Aorta (tissue), 5 donors: ENCODE results near the gene ING3. TPM values are rescaled to one million over a fixed set of nuclear protein-coding genes. Genes with fewer than 3 reads are reported as not detected.

Experiments used
- ATAC-seq: fragments of 200-7000 bp; cut with Tn5 transposase; one replicate; pipeline ENCODE4 v1.9.1; 2022; ENCODE audit warnings: moderate library complexity; ENCODE audit not compliant: low FRiP score
- DNase-seq, 2 donors: peaks; one replicate each; pipeline ENCODE4 v3.0.0-alpha.2; 2020
- H3K27ac ChIP-seq, 2 donors: one replicate each; pipeline ENCODE4 v1.5.1; 2013; ENCODE audit warnings: low read length in 2 of 2, mild to moderate bottlenecking in 2 of 2, moderate library complexity in 2 of 2, control low read depth in 1 of 2, inconsistent platforms in 1 of 2, low read depth in 1 of 2
- H3K27me3 ChIP-seq, 2 donors: one replicate each; pipeline ENCODE4 v1.6.1; 2013; ENCODE audit warnings: control low read depth in 1 of 2, low read length in 1 of 2, mild to moderate bottlenecking in 1 of 2, moderate library complexity in 1 of 2; ENCODE audit not compliant: insufficient read depth in 2 of 2, control insufficient read depth in 1 of 2
- H3K36me3 ChIP-seq, 2 donors: one replicate each; pipeline ENCODE4 v1.6.1; 2013; ENCODE audit warnings: control low read depth in 1 of 2, low read length in 1 of 2, mild to moderate bottlenecking in 1 of 2; ENCODE audit not compliant: insufficient read depth in 2 of 2, control insufficient read depth in 1 of 2
- H3K4me1 ChIP-seq, 2 donors: one replicate each; pipeline ENCODE4 v1.6.1; 2013; ENCODE audit warnings: low read length in 2 of 2, control low read depth in 1 of 2, mild to moderate bottlenecking in 1 of 2, moderate library complexity in 1 of 2; ENCODE audit not compliant: insufficient read depth in 2 of 2, control insufficient read depth in 1 of 2
- H3K4me3 ChIP-seq, 2 donors: one replicate each; pipeline ENCODE4 v1.5.1; 2013; ENCODE audit warnings: low read length in 2 of 2, control low read depth in 1 of 2, mild to moderate bottlenecking in 1 of 2
- H3K9me3 ChIP-seq: one replicate; pipeline ENCODE4 v1.6.1; 2013; ENCODE audit warnings: mild to moderate bottlenecking, low read length; ENCODE audit not compliant: control insufficient read depth
- WGBS, 2 donors: extraction: QIAGEN DNeasy Blood & Tissue Kit; methylation state at CpG; one replicate each; pipeline ENCODE4 v1.1.7; 2013; 5-methylcytosine and 5-hydroxymethylcytosine counted together
- intact Hi-C, 2 donors: fragments of 100-400 bp; cut with DNase I; formaldehyde crosslinking; loops; one replicate each; pipeline versions ENCODE4 v1.14.2 to v1.15.0; 2022
- polyA plus RNA-seq, 2 donors: library from polyadenylated mRNA; stranded (reverse); fragments of 200-250 nt; gene quantifications; one replicate each; pipeline ENCODE4 v1.2.3, GENCODE V29; 2013
- total RNA-seq, 2 donors: library from RNA; stranded (reverse); fragmentation: NEBNext Ultra II Directional; extraction: Animal tissue kit (Norgen Biotek cat#: 25700); gene quantifications; one replicate each; pipeline ENCODE4 v1.2.1, GENCODE V29; 2021
- donor health status: healthy with polysubstance abuse.
- donor health status: Bipolar disorder and iron deficiency.
- donor health status: DM: no; HTN: no; CAD: no.
- donor health status: DM: no; HTN: no; CAD: no.
- donor health status: DM: yes; HTN: yes; CAD: no.

ING3 gene
- total and polyA plus RNA-seq, 4 donors = 7.5 to 16.0 (median 15.7) TPM

- H3K27ac ChIP-seq = no peak overlapping the region
- no peaks in the 10 kb centered on the region for H3K36me3 ChIP-seq
- no peaks in the 10 kb centered on the region for H3K9me3 ChIP-seq
- peaks cover 0 to 2% of the 10 kb centered on the region in 2 donors for H3K27me3 ChIP-seq
- 38 to 43% methylated on average over 5 of the region's 5 CpGs for WGBS, 2 donors
- ATAC-seq (no peak), DNase-seq (no peak)
- H3K4me3 ChIP-seq = no peak overlapping the region
- intact Hi-C loops = no loop called here
- H3K4me1 ChIP-seq = no peaks in the 10 kb centered on the region
Measured at GRCh38 chr7:120925392-120925791, 25.2 kb upstream of the ING3 start.

- intact Hi-C loops = no loop called here
- H3K4me1 ChIP-seq = no peaks in the 10 kb centered on the region
- no peaks in the 10 kb centered on the region for H3K36me3 ChIP-seq
- no peak overlapping the region for H3K27ac ChIP-seq
- ATAC-seq (no peak), DNase-seq (no peak)
- H3K27me3 ChIP-seq = peaks cover 0 to 2% of the 10 kb centered on the region in 2 donors
- no peak overlapping the region for H3K4me3 ChIP-seq
- no peaks in the 10 kb centered on the region for H3K9me3 ChIP-seq
- 39 to 44% methylated on average over 2 of the region's 2 CpGs for WGBS, 2 donors
Measured at GRCh38 chr7:120926943-120927346, 23.6 kb upstream of the ING3 start.

- intact Hi-C loops = no loop called here
- peaks cover 0 to 2% of the 10 kb centered on the region in 2 donors for H3K27me3 ChIP-seq
- DNase-seq (no peak), ATAC-seq (no peak)
- H3K36me3 ChIP-seq = no peaks in the 10 kb centered on the region
- no peaks in the 10 kb centered on the region for H3K4me1 ChIP-seq
- 89% methylated on average over 2 of the region's 2 CpGs for WGBS, 2 donors
- H3K9me3 ChIP-seq = no peaks in the 10 kb centered on the region
- no peak overlapping the region for H3K27ac ChIP-seq
- no peak overlapping the region for H3K4me3 ChIP-seq
Measured at GRCh38 chr7:120927454-120928103, 23.0 kb upstream of the ING3 start.

GRCh38 chr7:120931243-120931642 lies 19.3 kb upstream of the ING3 start:
- no peak overlapping the region for H3K27ac ChIP-seq
- ATAC-seq (no peak), DNase-seq (no peak)
- intact Hi-C loops = no loop called here
- no peaks in the 10 kb centered on the region for H3K9me3 ChIP-seq
- no peak overlapping the region for H3K4me3 ChIP-seq
- no peaks in the 10 kb centered on the region for H3K4me1 ChIP-seq
- WGBS, 2 donors = 54 to 63% methylated on average over 1 of the region's 1 CpG
- no peaks in the 10 kb centered on the region for H3K36me3 ChIP-seq
- no peaks in the 10 kb centered on the region for H3K27me3 ChIP-seq

GRCh38 chr7:120933475-120933874 lies 17.1 kb upstream of the ING3 start:
- 10 to 18% methylated on average over 1 of the region's 1 CpG for WGBS, 2 donors
- Histone ChIP-seq H3K9me3 (no peaks in the 10 kb centered on the region), H3K4me3 (no peak overlapping the region), H3K36me3 (no peaks in the 10 kb centered on the region), H3K27ac (no peak overlapping the region), H3K27me3 (no peaks in the 10 kb centered on the region), H3K4me1 (no peaks in the 10 kb centered on the region)
- intact Hi-C loops = no loop called here
- ATAC-seq = no peak
- DNase-seq = no peak

GRCh38 chr7:120939345-120939744 lies 11.2 kb upstream of the ING3 start:
- intact Hi-C loops = loop anchor here in 1 of 2 donors (5.0 kb wide), 1 partner anchor 137 kb away; no protein-coding TSS in a partner anchor
- WGBS, 2 donors = 91 to 97% methylated on average over 3 of the region's 3 CpGs
- H3K9me3 ChIP-seq = no peaks in the 10 kb centered on the region

DNA sequence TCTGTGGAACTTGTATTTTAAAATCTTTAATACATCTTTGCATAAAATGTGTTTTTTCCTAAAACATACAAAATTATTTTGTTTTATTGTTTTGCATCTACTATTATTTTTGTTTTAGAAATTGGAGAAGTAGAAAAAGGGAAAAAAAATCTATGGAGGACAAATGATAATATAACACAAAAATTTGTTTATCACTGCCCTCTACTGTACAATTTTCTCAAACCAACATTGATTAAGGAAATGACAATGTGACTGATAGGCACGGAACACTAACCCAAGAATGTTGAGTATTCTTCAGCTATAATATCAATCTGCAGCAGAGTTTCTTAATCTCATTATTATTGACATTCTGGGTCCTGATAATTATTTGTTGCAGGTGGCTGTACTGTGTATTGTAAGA lies 9.5 kb upstream of the ING3 start:
- WGBS, 2 donors = 16 to 23% methylated on average over 1 of the region's 1 CpG
- ATAC-seq (no peak), DNase-seq (no peak)
- H3K9me3 ChIP-seq = no peaks in the 10 kb centered on the region
- H3K27me3 ChIP-seq = no peaks in the 10 kb centered on the region
- no peaks in the 10 kb centered on the region for H3K36me3 ChIP-seq
- no peak overlapping the region for H3K27ac ChIP-seq
- intact Hi-C loops = loop anchor here in 1 of 2 donors (5.0 kb wide), 1 partner anchor 149 kb away; no protein-coding TSS in a partner anchor
- H3K4me3 ChIP-seq = no peak overlapping the region
- no peaks in the 10 kb centered on the region for H3K4me1 ChIP-seq

More at GRCh38 chr7:120939345-120939744, 11.2 kb upstream of the ING3 start:
- no peak overlapping the region for H3K4me3 ChIP-seq
- H3K4me1 ChIP-seq = no peaks in the 10 kb centered on the region
- H3K36me3 ChIP-seq = no peaks in the 10 kb centered on the region
- H3K27ac ChIP-seq = no peak overlapping the region
- DNase-seq = no peak
- H3K27me3 ChIP-seq = no peaks in the 10 kb centered on the region
- ATAC-seq = no peak

DNA sequence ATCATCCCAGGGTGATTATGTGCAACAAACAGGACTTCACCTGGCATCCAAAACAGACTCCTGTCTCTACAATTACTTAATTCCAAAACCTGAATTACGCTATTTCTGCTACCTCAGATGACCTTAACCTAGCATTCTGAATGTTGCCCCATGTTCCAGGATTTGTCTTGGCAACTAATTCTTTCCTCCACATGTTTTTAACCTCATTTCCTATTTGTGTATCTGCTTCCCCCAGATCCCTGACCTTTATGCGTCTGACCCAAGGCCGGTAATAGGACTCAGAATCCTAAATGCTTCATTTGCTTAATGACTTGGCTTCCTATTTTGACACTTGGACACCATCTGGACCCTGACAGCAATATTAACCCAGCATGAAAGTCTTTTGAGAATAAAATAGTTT lies 8.7 kb upstream of the ING3 start:
- no peaks in the 10 kb centered on the region for H3K36me3 ChIP-seq
- H3K4me3 ChIP-seq = no peak overlapping the region
- intact Hi-C loops = loop anchor here in 1 of 2 donors (5.0 kb wide), 1 partner anchor 150 kb away; no protein-coding TSS in a partner anchor
- no peaks in the 10 kb centered on the region for H3K9me3 ChIP-seq
- no peak for ATAC-seq
- H3K27me3 ChIP-seq = no peaks in the 10 kb centered on the region
- WGBS, 2 donors = 33 to 40% methylated on average over 3 of the region's 3 CpGs
- H3K27ac ChIP-seq = no peak overlapping the region
- no peaks in the 10 kb centered on the region for H3K4me1 ChIP-seq
- no peak for DNase-seq

DNA sequence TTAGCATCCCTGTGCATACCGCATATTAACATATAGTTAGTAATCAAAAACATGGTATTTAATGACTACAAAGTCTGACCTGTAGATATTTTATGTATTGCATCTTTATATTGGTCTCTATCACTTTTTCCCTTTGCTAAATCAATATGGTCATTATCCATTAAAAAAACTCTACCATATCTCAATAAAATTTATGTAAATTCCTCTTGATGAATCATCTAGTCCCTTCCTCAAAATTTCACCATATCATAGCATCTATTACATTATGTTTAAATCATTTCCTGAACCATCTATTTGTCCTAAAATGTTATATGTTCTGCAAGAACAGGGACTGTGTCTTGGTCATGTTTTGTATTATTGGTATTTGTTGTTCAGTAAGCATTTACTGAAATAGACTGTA lies 7.7 kb upstream of the ING3 start:
- ATAC-seq = no peak
- no peaks in the 10 kb centered on the region for H3K4me1 ChIP-seq
- H3K36me3 ChIP-seq = no peaks in the 10 kb centered on the region
- H3K4me3 ChIP-seq = no peak overlapping the region
- WGBS, 2 donors = 93 to 100% methylated on average over 1 of the region's 1 CpG
- intact Hi-C loops = loop anchor here in 1 of 2 donors (5.0 kb wide), 1 partner anchor 151 kb away; no protein-coding TSS in a partner anchor
- H3K9me3 ChIP-seq = no peaks in the 10 kb centered on the region
- DNase-seq = no peak
- H3K27ac ChIP-seq = no peak overlapping the region
- no peaks in the 10 kb centered on the region for H3K27me3 ChIP-seq
